Measurements from ENCODE around the gene IL13RA1.

IL13RA1 gene

DNA sequence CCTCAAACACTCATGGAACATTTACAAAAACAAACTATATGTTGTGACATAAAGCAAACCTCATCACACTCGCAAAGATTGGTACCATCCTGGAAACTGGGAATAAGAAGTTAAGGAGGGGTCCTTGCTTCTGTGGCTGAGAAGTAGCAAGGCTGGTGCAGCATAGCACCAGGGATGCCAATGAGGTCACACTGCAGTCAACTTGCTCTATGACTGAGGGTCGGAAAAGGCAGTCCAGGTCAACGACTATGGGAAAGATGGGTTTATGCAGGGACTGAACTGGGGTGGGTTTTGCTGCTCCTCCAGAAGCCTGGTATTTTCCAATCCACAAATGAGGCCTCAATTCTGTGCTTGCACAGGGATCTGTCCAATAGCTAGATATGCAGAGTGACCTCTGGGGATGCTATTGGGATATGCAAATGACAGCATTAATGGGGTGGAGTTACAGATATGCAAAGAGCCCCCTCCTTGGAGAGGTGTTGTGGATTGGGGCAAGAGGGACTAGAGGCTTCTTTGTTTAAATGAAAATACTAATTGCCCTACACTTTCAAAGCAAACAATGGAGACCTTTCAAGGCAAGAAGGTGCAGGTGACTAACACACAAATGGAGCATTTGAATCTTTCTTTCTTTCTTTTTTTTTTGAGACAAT lies 7.2 kb upstream of the IL13RA1 start:
- no peak for TF ChIP-seq ZFX (IDR thresholded peaks at IDR 0.05; ENCODE audit: borderline replicate concordance)
- TF ChIP-seq, protein P1, sequence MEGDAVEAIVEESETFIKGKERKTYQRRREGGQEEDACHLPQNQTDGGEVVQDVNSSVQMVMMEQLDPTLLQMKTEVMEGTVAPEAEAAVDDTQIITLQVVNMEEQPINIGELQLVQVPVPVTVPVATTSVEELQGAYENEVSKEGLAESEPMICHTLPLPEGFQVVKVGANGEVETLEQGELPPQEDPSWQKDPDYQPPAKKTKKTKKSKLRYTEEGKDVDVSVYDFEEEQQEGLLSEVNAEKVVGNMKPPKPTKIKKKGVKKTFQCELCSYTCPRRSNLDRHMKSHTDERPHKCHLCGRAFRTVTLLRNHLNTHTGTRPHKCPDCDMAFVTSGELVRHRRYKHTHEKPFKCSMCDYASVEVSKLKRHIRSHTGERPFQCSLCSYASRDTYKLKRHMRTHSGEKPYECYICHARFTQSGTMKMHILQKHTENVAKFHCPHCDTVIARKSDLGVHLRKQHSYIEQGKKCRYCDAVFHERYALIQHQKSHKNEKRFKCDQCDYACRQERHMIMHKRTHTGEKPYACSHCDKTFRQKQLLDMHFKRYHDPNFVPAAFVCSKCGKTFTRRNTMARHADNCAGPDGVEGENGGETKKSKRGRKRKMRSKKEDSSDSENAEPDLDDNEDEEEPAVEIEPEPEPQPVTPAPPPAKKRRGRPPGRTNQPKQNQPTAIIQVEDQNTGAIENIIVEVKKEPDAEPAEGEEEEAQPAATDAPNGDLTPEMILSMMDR (IDR thresholded peaks at IDR 0.05): no peak
- H3K27ac ChIP-seq: no peak overlapping the region

DNA sequence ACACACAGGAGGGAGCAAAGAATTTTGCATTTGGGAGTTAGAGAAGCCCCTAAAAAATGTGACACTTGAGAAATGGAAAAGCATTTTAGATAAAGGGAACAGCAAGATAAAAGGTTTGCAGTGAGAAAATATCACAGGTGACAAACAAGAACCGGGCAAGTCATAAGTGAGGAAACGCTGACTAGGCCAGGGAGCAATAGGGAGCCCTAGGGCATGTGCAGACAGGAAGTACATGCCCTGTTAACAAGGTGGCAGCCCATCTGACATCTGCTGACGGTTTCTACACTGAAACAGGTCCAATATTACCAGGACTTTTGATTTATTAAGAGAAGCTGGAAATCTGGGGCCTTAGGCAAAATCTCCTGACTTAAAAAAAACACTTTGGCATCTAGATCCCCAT lies 4.0 kb upstream of the IL13RA1 start:
- no peak overlapping the region for H3K27ac ChIP-seq
- TF ChIP-seq, protein P1 (IDR thresholded peaks at IDR 0.05): no peak
- TF ChIP-seq ZFX (IDR thresholded peaks at IDR 0.05; ENCODE audit: borderline replicate concordance): no peak

DNA sequence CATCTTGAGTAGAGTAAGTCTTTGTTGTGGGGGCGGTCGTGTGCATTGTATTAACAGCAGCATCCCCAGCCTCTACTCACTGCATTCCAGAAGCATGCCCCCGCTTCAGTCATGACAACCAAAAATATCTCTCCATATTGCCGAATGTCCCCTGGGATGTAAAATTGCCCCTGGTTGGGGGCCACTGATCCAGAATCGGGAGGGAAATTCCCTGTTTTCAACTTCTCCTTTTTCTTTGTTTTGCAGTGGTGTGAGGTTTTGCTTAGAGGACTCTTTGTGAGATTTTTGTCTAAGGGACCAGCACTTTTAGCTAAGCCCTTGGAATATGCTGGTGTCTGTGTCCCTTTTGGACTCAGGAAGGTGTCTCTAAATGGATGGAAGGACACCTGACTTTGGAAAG lies 3.0 kb upstream of the IL13RA1 start:
- no peak overlapping the region for H3K27ac ChIP-seq
- TF ChIP-seq ZFX (IDR thresholded peaks at IDR 0.05; ENCODE audit: borderline replicate concordance): no peak
- TF ChIP-seq, protein P1 (IDR thresholded peaks at IDR 0.05): no peak

DNA sequence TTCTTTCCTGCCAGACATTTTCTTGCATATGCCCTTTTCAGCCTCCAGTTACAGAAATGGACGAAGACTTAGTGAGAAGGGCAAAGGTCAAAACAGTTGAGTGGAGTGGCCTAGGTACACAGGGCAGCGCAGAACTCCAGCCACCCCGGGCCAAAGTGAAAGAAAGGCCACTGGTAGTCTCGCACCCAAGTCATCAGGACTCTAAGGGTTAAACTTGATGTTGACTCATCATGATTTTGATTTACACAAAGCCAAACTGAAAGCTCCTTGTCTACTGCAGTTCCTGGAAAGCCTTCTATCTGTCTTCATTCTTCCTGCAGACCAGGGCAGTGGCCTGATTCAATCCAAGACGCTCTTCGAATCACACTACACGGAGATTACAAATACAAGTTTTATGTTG lies 2.6 kb upstream of the IL13RA1 start:
- no peak for TF ChIP-seq ZFX (IDR thresholded peaks at IDR 0.05; ENCODE audit: borderline replicate concordance)
- TF ChIP-seq, protein P1 (IDR thresholded peaks at IDR 0.05): no peak
- H3K27ac ChIP-seq: no peak overlapping the region

DNA sequence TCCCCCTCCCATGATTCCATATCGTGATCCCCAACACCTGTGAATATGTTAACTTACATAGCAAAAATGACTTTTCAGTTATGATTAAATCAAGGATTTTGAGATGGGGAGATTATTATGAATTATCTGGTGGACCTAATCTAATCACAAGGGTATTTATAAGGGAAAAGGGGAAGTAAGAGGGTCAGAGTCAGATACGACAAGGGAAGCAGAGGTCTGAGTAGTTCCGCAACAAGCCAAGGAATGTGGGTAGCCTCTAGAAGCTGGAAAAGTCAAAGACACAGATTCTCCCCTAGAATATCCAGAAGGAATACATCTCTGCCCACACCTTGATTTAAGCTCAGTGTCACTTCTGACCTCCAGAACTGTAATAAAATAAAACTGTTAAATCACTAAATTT lies 1.0 kb upstream of the IL13RA1 start:
- TF ChIP-seq, protein P1 (IDR thresholded peaks at IDR 0.05): no peak
- H3K27ac ChIP-seq: peak overlapping the region; percentile 77

DNA sequence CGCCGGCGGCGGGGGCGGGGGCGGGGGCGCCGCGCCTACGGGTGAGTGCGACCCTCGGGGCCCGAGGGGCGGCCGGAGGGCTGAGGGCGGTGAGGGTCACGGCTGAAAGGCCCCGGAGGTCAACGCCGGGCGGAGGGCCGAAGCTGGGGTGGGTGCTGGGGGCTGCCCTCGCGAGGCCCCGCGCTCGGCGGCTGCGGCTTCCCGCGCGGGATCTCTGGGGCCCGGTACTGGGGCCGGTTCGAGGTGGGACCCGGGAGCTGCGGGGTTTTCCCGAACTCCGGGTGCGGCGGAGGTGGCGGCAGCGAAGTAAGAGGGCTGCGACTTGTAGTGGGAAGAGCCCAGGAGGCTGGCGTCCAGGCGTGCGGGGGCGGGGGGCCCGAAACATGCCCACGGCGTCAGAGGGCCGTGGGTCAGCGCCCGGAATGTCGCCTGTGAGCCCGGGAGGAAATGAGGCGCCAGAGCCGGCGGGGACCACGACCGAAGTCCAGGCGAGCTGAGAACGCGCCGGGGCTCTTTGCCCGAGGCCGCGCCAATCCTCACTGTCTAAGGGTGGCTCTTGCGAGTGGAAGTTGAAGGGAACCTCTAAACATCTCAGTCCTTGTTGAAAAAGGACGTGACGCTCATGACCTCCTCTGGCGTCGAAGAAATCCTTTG lies 407 bp downstream of the IL13RA1 start:
- no peak for TF ChIP-seq ZFX (IDR thresholded peaks at IDR 0.05; ENCODE audit: borderline replicate concordance)
- TF ChIP-seq, protein P1 (IDR thresholded peaks at IDR 0.05): no peak
- H3K27ac ChIP-seq: peak overlapping the region; percentile 77

DNA sequence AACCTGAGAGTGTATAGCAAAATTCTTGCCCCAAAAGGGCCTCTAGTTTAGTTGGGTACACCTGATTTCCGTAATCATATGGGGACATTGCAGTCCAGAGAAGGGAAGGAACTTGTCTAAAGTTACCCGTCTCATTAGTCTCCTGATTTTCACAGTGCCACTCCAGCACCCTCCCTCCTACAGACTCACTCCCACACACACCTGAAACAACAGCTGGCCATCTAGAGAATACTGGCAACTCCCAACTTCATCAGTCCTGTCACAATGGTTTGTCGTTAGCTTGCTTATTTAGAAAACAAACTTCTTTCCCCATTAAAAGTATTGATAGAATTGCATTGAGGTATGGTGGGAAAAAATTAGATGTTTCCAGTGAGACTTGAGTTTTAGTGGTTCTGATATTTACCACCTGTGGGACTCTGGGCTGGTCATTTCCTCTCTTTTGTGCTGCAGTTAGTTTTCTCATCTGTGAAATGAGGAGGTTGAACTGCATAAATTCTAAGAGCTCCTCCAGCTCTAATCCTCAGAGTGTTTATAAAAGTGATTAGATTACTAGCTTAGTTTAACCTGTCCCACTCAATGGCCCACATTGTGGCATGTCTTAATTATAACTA lies 1.7 kb downstream of the IL13RA1 start:
- no peak for TF ChIP-seq ZFX (IDR thresholded peaks at IDR 0.05; ENCODE audit: borderline replicate concordance)
- TF ChIP-seq, protein P1 (IDR thresholded peaks at IDR 0.05): no peak
- no peak overlapping the region for H3K27ac ChIP-seq

All from 22Rv1 (cell line).